Dendritic cell treated with granulocyte-macrophage colony-stimulating factor and Interleukin-4, amounts not matched to agents 40 ng/mL and 50 ng/mL, for 4 days (primary cell): ENCODE results near the gene PIGL.

Experiments used
- H3K27ac Mint-ChIP-seq: one replicate; pipeline ENCODE4 v1.8.0; 2022; ENCODE audit warnings: mild to moderate bottlenecking, mixed read lengths
- H3K27me3 Mint-ChIP-seq: one replicate; pipeline ENCODE4 v1.8.0; 2022; ENCODE audit warnings: mild to moderate bottlenecking, mixed read lengths
- H3K36me3 Mint-ChIP-seq: one replicate; pipeline ENCODE4 v1.8.0; 2022; ENCODE audit warnings: low read depth, mixed read lengths
- H3K4me1 Mint-ChIP-seq: one replicate; pipeline ENCODE4 v1.8.0; 2022; ENCODE audit warnings: low read depth, mixed read lengths
- H3K4me3 Mint-ChIP-seq: one replicate; pipeline ENCODE4 v1.8.0; 2022; ENCODE audit warnings: mild to moderate bottlenecking, moderate library complexity, mixed read lengths
- H3K9me3 Mint-ChIP-seq: one replicate; pipeline ENCODE4 v1.8.0; 2022; ENCODE audit warnings: mixed read lengths
- intact Hi-C: fragments of 100-400 bp; cut with micrococcal nuclease; formaldehyde crosslinking; loops from one replicate; pipeline ENCODE4 v1.15.0; 2022

Gene PIGL

DNA sequence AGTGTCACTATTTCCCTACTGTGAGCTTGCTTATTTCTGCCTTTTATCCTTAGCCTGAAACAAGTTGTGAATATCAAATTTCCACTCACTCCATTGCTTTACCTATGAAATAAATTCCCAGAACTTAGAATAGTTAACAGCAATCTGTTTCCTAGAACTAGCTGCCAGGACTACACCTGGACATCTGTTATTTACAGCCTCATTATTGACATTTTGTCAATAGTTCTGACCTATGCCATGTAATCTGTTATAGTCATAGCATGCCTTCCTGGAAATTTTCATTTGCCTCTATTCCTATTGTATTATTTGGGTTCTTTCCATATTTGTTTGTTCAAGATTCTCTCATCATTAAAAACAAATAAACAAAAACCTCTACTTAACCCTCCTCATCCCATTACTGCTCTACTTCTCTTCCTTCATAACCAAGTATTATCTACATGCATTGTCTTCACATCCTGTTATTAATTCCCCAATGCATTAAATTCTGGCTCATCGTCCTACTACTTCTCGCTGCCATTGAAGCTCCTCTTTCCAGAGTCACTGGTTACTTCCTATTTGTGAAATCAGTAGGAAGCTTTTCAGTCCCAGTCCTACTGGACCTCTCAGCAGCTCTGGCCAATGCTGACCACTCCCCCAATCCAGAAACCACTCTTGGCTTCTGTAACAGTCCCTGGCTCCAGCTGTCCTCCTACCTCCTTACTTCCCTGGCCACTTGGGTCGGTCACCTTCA lies 55.3 kb downstream of the PIGL start:
- intact Hi-C loops, result no loop called here
- Mint-ChIP-seq H3K4me1 (peaks cover 31% of the 10 kb centered on the region), H3K27ac (no peak overlapping the region), H3K9me3 (no peaks in the 10 kb centered on the region), H3K27me3 (no peaks in the 10 kb centered on the region), H3K4me3 (no peak overlapping the region), H3K36me3 (no peaks in the 10 kb centered on the region)

GRCh38 chr17:16273499-16273898 lies 56.5 kb downstream of the PIGL start:
- Mint-ChIP-seq H3K9me3 (no peaks in the 10 kb centered on the region), H3K36me3 (peaks cover 3% of the 10 kb centered on the region), H3K27me3 (no peaks in the 10 kb centered on the region), H3K27ac (no peak overlapping the region), H3K4me1 (peaks cover 19% of the 10 kb centered on the region), H3K4me3 (no peak overlapping the region)
- intact Hi-C loops, result no loop called here

GRCh38 chr17:16273929-16274339 lies 56.9 kb downstream of the PIGL start:
- no peak overlapping the region for H3K27ac Mint-ChIP-seq
- peaks cover 17% of the 10 kb centered on the region for H3K4me1 Mint-ChIP-seq
- no peaks in the 10 kb centered on the region for H3K27me3 Mint-ChIP-seq
- H3K4me3 Mint-ChIP-seq, result no peak overlapping the region
- H3K9me3 Mint-ChIP-seq, result no peaks in the 10 kb centered on the region
- intact Hi-C loops, result no loop called here
- H3K36me3 Mint-ChIP-seq, result peaks cover 6% of the 10 kb centered on the region

DNA sequence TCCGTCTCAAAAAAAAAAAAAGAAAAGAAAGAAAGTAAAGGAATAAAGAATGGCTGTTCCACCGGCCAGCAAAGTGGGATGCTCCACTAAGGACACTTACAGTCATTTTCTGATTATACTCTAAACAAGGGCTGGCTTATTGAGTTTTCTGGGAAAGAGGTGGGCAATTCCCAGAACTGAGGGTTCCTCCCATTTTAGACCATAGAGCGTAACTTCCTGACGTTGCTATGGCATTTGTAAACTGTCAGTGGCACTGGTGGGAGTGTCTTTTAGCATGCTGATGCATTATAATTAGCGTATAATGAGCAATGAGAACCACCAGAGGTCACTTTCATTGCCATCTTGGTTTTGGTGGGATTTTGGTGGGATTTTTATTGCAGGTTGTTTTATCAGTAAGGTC lies 58.0 kb downstream of the PIGL start:
- H3K27ac Mint-ChIP-seq, result no peak overlapping the region
- intact Hi-C loops, result no loop called here
- no peaks in the 10 kb centered on the region for H3K27me3 Mint-ChIP-seq
- H3K36me3 Mint-ChIP-seq, result peaks cover 6% of the 10 kb centered on the region
- peaks cover 17% of the 10 kb centered on the region for H3K4me1 Mint-ChIP-seq
- no peak overlapping the region for H3K4me3 Mint-ChIP-seq
- H3K9me3 Mint-ChIP-seq, result no peaks in the 10 kb centered on the region

- Mint-ChIP-seq H3K36me3 (peaks cover 6% of the 10 kb centered on the region), H3K27me3 (no peaks in the 10 kb centered on the region), H3K4me3 (no peak overlapping the region), H3K9me3 (no peaks in the 10 kb centered on the region), H3K4me1 (peaks cover 13% of the 10 kb centered on the region), H3K27ac (no peak overlapping the region)
- intact Hi-C loops, result no loop called here
These were observed 60.2 kb downstream of the PIGL start for GRCh38 chr17:16277163-16277562.

DNA sequence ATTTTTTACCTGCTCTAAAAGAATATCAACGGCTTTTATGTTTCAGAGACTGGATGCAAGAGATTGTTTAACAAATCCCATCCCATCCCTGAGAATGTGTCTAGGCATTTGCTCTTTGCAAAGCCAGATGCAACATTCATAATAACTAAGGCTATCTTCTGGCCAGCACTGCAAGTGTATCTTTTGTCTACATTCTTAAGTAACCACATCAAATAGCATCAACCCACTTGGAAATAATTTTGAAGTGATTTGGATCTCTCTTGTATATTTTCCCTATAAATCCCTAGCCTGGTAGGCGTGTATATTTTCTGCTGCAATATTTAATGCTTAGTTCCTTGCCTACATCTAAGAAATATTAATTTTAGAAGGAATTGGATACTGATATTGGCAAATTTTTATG lies 64.3 kb downstream of the PIGL start:
- H3K27me3 Mint-ChIP-seq, result no peaks in the 10 kb centered on the region
- no peaks in the 10 kb centered on the region for H3K9me3 Mint-ChIP-seq
- peaks cover 22% of the 10 kb centered on the region for H3K4me1 Mint-ChIP-seq
- no peak overlapping the region for H3K27ac Mint-ChIP-seq
- intact Hi-C loops, result no loop called here
- peaks cover 6% of the 10 kb centered on the region for H3K36me3 Mint-ChIP-seq
- H3K4me3 Mint-ChIP-seq, result no peak overlapping the region

GRCh38 chr17:16282522-16282921 lies 65.5 kb downstream of the PIGL start:
- H3K27ac Mint-ChIP-seq, result no peak overlapping the region
- H3K4me3 Mint-ChIP-seq, result no peak overlapping the region
- peaks cover 6% of the 10 kb centered on the region for H3K36me3 Mint-ChIP-seq
- H3K27me3 Mint-ChIP-seq, result no peaks in the 10 kb centered on the region
- intact Hi-C loops, result no loop called here
- peaks cover 34% of the 10 kb centered on the region for H3K4me1 Mint-ChIP-seq
- H3K9me3 Mint-ChIP-seq, result no peaks in the 10 kb centered on the region

DNA sequence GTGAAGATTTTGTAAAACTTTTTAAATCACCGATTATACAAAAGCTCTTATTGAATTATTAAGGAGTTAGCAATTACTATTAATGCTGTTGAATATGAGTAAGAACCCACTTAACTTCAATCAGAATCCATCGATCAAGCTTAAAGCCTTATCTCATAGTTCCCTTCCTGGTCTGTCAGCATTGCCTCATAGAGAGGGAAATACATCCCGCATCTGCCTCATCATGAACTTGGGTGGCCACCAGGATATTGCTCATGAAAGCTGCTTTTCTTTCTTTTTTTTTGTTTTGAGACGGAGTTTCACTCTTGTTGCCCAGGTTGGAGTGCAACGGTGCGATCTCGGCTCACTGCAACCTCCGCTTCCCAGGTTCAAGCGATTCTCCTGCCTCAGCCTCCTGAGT lies 66.7 kb downstream of the PIGL start:
- intact Hi-C loops, result no loop called here
- peaks cover 46% of the 10 kb centered on the region for H3K4me1 Mint-ChIP-seq
- no peak overlapping the region for H3K27ac Mint-ChIP-seq
- H3K27me3 Mint-ChIP-seq, result no peaks in the 10 kb centered on the region
- H3K36me3 Mint-ChIP-seq, result peaks cover 1% of the 10 kb centered on the region
- no peak overlapping the region for H3K4me3 Mint-ChIP-seq
- H3K9me3 Mint-ChIP-seq, result no peaks in the 10 kb centered on the region

DNA sequence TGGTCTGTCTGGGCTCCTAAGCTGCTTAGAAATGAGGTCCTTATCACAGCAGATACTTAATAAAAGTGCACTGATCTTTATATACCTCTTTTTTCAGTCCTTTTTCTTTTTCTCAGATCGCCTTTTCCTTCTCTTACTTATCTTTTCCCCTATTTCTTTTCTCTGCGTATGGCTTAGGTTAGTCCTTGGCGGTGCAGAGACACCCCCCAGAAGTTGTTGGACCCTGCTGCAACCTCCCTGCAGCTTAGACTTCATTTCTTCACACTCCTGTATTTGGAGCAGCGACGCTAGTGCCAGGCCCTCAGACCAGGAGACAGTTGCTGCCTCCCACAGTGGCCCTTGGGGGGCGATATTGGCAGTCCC lies 68.6 kb downstream of the PIGL start:
- H3K4me1 Mint-ChIP-seq, result peaks cover 53% of the 10 kb centered on the region
- peak overlapping the region; percentile 53 for H3K4me3 Mint-ChIP-seq

DNA sequence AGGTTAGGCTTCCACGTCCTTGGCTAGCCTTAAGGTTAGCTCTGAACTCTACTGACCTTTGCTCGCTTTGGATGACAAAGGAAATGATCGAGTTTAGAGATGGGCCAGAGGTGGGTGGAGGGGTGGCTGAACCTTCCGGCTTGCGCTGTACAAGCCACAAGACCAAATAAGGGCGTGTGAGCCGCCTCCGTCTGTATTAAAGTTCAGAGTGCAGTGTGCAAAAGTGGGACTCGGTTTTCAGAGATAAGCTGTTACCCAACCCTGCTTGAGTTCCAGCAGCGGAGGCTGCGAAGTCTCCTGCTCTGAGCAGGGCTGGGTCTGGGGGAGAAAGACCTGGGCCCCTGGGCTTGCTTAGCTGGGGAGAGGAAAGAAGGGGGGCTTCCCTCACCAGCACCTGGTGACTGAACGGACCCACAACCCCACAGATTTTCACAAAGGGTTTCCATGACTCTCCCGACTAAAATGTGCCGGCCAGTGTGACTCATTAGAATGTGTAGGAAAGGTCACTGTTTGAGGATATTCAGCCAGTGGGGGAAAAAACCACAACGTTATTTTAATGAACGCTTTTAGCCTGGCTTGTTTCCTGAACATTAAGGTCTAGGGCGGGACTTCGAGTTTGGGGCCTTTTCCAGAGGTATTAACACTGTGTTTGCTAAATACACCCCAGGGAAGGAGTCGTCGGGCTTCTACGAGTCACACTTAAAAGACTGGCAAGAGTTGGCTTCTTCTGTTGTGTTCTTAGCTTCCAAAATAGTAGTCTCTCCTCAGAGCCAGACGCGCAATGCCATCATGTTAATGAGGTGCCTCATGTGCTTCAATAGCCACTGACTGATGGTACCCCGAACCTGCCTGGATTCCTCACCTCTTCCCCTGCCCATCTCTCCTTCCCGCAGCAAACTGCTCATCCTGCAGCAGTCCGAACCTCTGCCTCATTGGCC lies 69.3 kb downstream of the PIGL start:
- intact Hi-C loops, result loop anchor here (5.0 kb wide), 1 partner anchor 69 kb away; the partner anchor contains the start of genes NCOR1 and PIGL

More for the DNA sequence above, 68.6 kb downstream of the PIGL start:
- H3K36me3 Mint-ChIP-seq, result no peaks in the 10 kb centered on the region
- no peaks in the 10 kb centered on the region for H3K27me3 Mint-ChIP-seq
- H3K9me3 Mint-ChIP-seq, result no peaks in the 10 kb centered on the region
- H3K27ac Mint-ChIP-seq, result peak overlapping the region; percentile 90
- intact Hi-C loops, result loop anchor here (5.0 kb wide), 1 partner anchor 68 kb away; the partner anchor contains the start of genes NCOR1 and PIGL

GRCh38 chr17:16286947-16287562 lies 70.0 kb downstream of the PIGL start:
- peak overlapping the region; percentile 49 for H3K4me3 Mint-ChIP-seq
- H3K4me1 Mint-ChIP-seq, result peaks cover 53% of the 10 kb centered on the region
- intact Hi-C loops, result loop anchor here (5.0 kb wide), 1 partner anchor 70 kb away; the partner anchor contains the start of genes NCOR1 and PIGL
- no peaks in the 10 kb centered on the region for H3K36me3 Mint-ChIP-seq
- H3K27ac Mint-ChIP-seq, result peak overlapping the region; percentile 90
- H3K9me3 Mint-ChIP-seq, result no peaks in the 10 kb centered on the region
- no peaks in the 10 kb centered on the region for H3K27me3 Mint-ChIP-seq

More for the DNA sequence above, 69.3 kb downstream of the PIGL start:
- peak overlapping the region; percentile 90 for H3K27ac Mint-ChIP-seq
- peaks cover 53% of the 10 kb centered on the region for H3K4me1 Mint-ChIP-seq
- no peaks in the 10 kb centered on the region for H3K9me3 Mint-ChIP-seq
- no peaks in the 10 kb centered on the region for H3K27me3 Mint-ChIP-seq
- H3K4me3 Mint-ChIP-seq, result peak overlapping the region; percentile 53
- no peaks in the 10 kb centered on the region for H3K36me3 Mint-ChIP-seq

GRCh38 chr17:16287563-16288027 lies 70.6 kb downstream of the PIGL start:
- Mint-ChIP-seq H3K27me3 (no peaks in the 10 kb centered on the region), H3K4me1 (peaks cover 53% of the 10 kb centered on the region)

DNA sequence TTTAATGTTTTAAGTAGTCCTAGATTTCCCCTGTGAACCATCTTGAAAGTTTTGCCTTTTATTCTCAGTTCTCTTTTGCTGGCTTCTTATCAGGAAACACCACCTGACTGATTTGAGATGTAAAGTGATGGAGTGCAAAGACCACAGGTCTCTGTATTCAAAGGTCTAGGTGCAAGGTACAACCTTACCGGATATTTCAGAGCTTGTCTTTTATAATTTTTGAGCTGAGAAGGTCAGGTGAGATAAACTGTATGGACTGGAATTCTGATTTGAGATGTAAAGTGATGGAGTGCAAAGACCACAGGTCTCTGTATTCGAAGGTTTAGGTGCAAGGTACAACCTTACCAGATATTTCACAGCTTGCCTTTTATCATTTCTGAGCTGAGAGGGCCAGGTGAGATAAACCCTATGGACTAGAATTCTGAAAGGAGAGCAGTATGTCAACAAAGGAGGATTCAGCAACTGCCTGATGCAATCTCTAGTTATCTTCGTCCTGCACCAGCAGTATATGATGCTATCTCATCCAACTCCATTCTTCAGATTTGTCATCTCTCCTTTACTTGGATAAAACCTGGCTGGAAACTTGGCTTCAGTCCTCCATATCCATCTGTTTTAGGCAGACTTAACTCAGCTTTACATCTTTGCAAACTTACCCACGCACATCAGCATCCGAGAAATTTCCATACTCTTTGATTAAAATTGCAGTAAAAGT lies 72.0 kb downstream of the PIGL start:
- intact Hi-C loops, result loop anchor here (5.0 kb wide), 1 partner anchor 72 kb away; the partner anchor contains the start of genes NCOR1 and PIGL
- Mint-ChIP-seq H3K27me3 (no peaks in the 10 kb centered on the region), H3K4me3 (no peak overlapping the region), H3K4me1 (peaks cover 51% of the 10 kb centered on the region), H3K27ac (peak overlapping the region; percentile 90), H3K36me3 (no peaks in the 10 kb centered on the region), H3K9me3 (no peaks in the 10 kb centered on the region)

More at GRCh38 chr17:16287563-16288027, 70.6 kb downstream of the PIGL start:
- peak overlapping the region; percentile 49 for H3K4me3 Mint-ChIP-seq
- no peaks in the 10 kb centered on the region for H3K9me3 Mint-ChIP-seq
- intact Hi-C loops, result loop anchor here (5.0 kb wide), 1 partner anchor 70 kb away; the partner anchor contains the start of genes NCOR1 and PIGL
- H3K36me3 Mint-ChIP-seq, result no peaks in the 10 kb centered on the region
- H3K27ac Mint-ChIP-seq, result peak overlapping the region; percentile 90
